Muscle of leg (tissue), 11 donors: ENCODE results near the gene CA6. TPM values are rescaled to one million over a fixed set of nuclear protein-coding genes. Genes with fewer than 3 reads are reported as not detected.
"Not testable (repeated sequence)": the region's sequence is repeated elsewhere in the genome, so short reads cannot be mapped to it uniquely, and the experiment has no call there.

Source experiments
- DNase-seq: peaks from one replicate; pipeline ENCODE4 v3.0.0; 2013
- H3K27ac ChIP-seq: one replicate; pipeline ENCODE4 v1.5.1; 2013; ENCODE audit warnings: mild to moderate bottlenecking, low read length, control low read depth
- H3K27me3 ChIP-seq: one replicate; pipeline ENCODE4 v1.6.1; 2013; ENCODE audit warnings: low read length; ENCODE audit not compliant: control insufficient read depth, insufficient read depth
- H3K36me3 ChIP-seq: one replicate; pipeline ENCODE4 v1.6.1; 2013; ENCODE audit warnings: low read length; ENCODE audit not compliant: control insufficient read depth, insufficient read depth
- H3K4me1 ChIP-seq: one replicate; pipeline ENCODE4 v1.6.1; 2013; ENCODE audit warnings: low read length; ENCODE audit not compliant: control insufficient read depth, insufficient read depth
- H3K4me3 ChIP-seq: one replicate; pipeline ENCODE4 v1.5.1; 2013; ENCODE audit warnings: low read length, control low read depth
- H3K9me3 ChIP-seq: replicated peaks from 2 replicates; pipeline ENCODE4 v1.6.1; 2013; ENCODE audit warnings: low read depth, low read length; ENCODE audit not compliant: control insufficient read depth
- WGBS: methylation state at CpG from one replicate; pipeline ENCODE4 v1.1.5; 2013; ENCODE audit warnings: missing lambda C conversion rate; ENCODE audit not compliant: insufficient coverage; 5-methylcytosine and 5-hydroxymethylcytosine counted together
- polyA plus RNA-seq, 8 donors: library from polyadenylated mRNA; unstranded; fragments of 120-200 nt; gene quantifications; one replicate each; pipeline versions ENCODE4 v1.2.1 to v1.2.3, GENCODE V29; 2013; ENCODE audit warnings: inconsistent platforms in 1 of 8, low replicate concordance in 1 of 8; ENCODE audit not compliant: insufficient read length in 8 of 8, insufficient read depth in 1 of 8
- total RNA-seq: library from RNA; stranded (reverse); fragments of 120-200 nt; gene quantifications from one replicate; pipeline ENCODE4 v1.2.4, GENCODE V29; 2013

CA6 gene
- total and polyA plus RNA-seq, 9 donors: 0.08 to 0.17 (median 0.09) TPM; not detected in 6

- peaks cover 12% of the 10 kb centered on the region for H3K4me1 ChIP-seq
- 63% methylated on average over 10 of the region's 14 CpGs for WGBS
- no peaks in the 10 kb centered on the region for H3K9me3 ChIP-seq
- H3K27me3 ChIP-seq: no peaks in the 10 kb centered on the region
- peak; percentile 77 for DNase-seq
- H3K27ac ChIP-seq: no peak overlapping the region
- H3K36me3 ChIP-seq: no peaks in the 10 kb centered on the region
- H3K4me3 ChIP-seq: no peak overlapping the region
These were observed 40.5 kb downstream of the CA6 start for GRCh38 chr1:8985915-8986813.

GRCh38 chr1:8986814-8987190, 41.1 kb downstream of the CA6 start:
- Histone ChIP-seq H3K27me3 (no peaks in the 10 kb centered on the region), H3K27ac (no peak overlapping the region), H3K4me1 (peaks cover 12% of the 10 kb centered on the region), H3K36me3 (no peaks in the 10 kb centered on the region), H3K9me3 (no peaks in the 10 kb centered on the region), H3K4me3 (no peak overlapping the region)
- no peak for DNase-seq
- WGBS: 90% methylated on average over 7 of the region's 10 CpGs

GRCh38 chr1:8987881-8988617, 42.4 kb downstream of the CA6 start:
- WGBS: 61% methylated on average over 3 of the region's 9 CpGs
- Histone ChIP-seq H3K27ac (no peak overlapping the region), H3K4me1 (peaks cover 12% of the 10 kb centered on the region), H3K27me3 (no peaks in the 10 kb centered on the region), H3K36me3 (no peaks in the 10 kb centered on the region), H3K9me3 (no peaks in the 10 kb centered on the region), H3K4me3 (no peak overlapping the region)
- DNase-seq: peak; percentile 40

GRCh38 chr1:8988618-8988967, 42.9 kb downstream of the CA6 start:
- WGBS: 60% methylated on average over 12 of the region's 13 CpGs
- H3K4me1 ChIP-seq: peaks cover 12% of the 10 kb centered on the region
- no peak overlapping the region for H3K4me3 ChIP-seq
- H3K36me3 ChIP-seq: no peaks in the 10 kb centered on the region
- H3K27me3 ChIP-seq: no peaks in the 10 kb centered on the region
- no peaks in the 10 kb centered on the region for H3K9me3 ChIP-seq
- no peak for DNase-seq
- no peak overlapping the region for H3K27ac ChIP-seq

GRCh38 chr1:8989061-8989460, 43.4 kb downstream of the CA6 start:
- no peak overlapping the region for H3K27ac ChIP-seq

GRCh38 chr1:8989821-8990220, 44.2 kb downstream of the CA6 start:
- WGBS: 59% methylated on average over 3 of the region's 4 CpGs
- Histone ChIP-seq H3K36me3 (no peaks in the 10 kb centered on the region), H3K27me3 (no peaks in the 10 kb centered on the region), H3K9me3 (no peaks in the 10 kb centered on the region), H3K27ac (no peak overlapping the region), H3K4me1 (peaks cover 12% of the 10 kb centered on the region), H3K4me3 (no peak overlapping the region)
- DNase-seq: no peak

More at GRCh38 chr1:8989061-8989460, 43.4 kb downstream of the CA6 start:
- Histone ChIP-seq H3K4me1 (peaks cover 12% of the 10 kb centered on the region), H3K36me3 (no peaks in the 10 kb centered on the region), H3K9me3 (no peaks in the 10 kb centered on the region), H3K27me3 (no peaks in the 10 kb centered on the region), H3K4me3 (no peak overlapping the region)
- no peak for DNase-seq
- WGBS: 75% methylated on average over 10 of the region's 11 CpGs

GRCh38 chr1:8992936-8993687, 47.4 kb downstream of the CA6 start:
- Histone ChIP-seq H3K9me3 (no peaks in the 10 kb centered on the region), H3K4me3 (no peak overlapping the region), H3K4me1 (no peaks in the 10 kb centered on the region), H3K27me3 (no peaks in the 10 kb centered on the region), H3K27ac (no peak overlapping the region), H3K36me3 (no peaks in the 10 kb centered on the region)
- DNase-seq: no peak
- WGBS: 89% methylated on average over 5 of the region's 8 CpGs

- not testable (repeated sequence) for H3K27me3 ChIP-seq, DNase-seq, H3K9me3 ChIP-seq, H3K4me1 ChIP-seq, H3K4me3 ChIP-seq, H3K27ac ChIP-seq, H3K36me3 ChIP-seq
- no CpG with 5 or more reads among the region's 13 CpGs for WGBS
These were observed 48.5 kb downstream of the CA6 start for GRCh38 chr1:8993962-8994675.

GRCh38 chr1:9001534-9002214, 56.0 kb downstream of the CA6 start:
- not testable (repeated sequence) for H3K27ac ChIP-seq, H3K27me3 ChIP-seq, H3K4me1 ChIP-seq, H3K4me3 ChIP-seq, H3K36me3 ChIP-seq, DNase-seq, H3K9me3 ChIP-seq
- WGBS: 74% methylated on average over 12 of the region's 13 CpGs
